Panc1 (cell line): ENCODE results near the gene CCDC177. TPM values are rescaled to one million over a fixed set of nuclear protein-coding genes. Genes with fewer than 3 reads are reported as not detected.

Source experiments
- ATAC-seq: fragments of 200-7000 bp; cut with Tn5 transposase; 2 replicates; pipeline ENCODE4 v1.9.1; 2020; ENCODE audit warnings: mild to moderate bottlenecking, moderate library complexity
- BruUV-seq: library from RNA; stranded (reverse); fragments of 400-500 nt; replicated peaks from 2 replicates; lab custom pipeline; 2021; lab: Mats Ljungman, UMichigan
- CTCF ChIA-PET: fragments of 300-600 bp; sonication (Branson Sonifier 250); formaldehyde crosslinking; loops from one replicate; lab custom pipeline; 2022; ENCODE audit warnings: antibody characterized with exemption; lab: Charles Lee
- POLR2A ChIA-PET: fragments of 300-600 bp; sonication (Branson Sonifier 250); formaldehyde crosslinking; loops from one replicate; lab custom pipeline; 2022; ENCODE audit warnings: antibody characterized with exemption; lab: Charles Lee
- DNase-seq: peaks from one replicate; pipeline ENCODE4 v3.0.0-alpha.2; 2010; ENCODE audit warnings: low read depth, low spot score
- H3K27ac ChIP-seq: 2 replicates; pipeline ENCODE4 v1.5.1; 2011; ENCODE audit warnings: mild to moderate bottlenecking, low read length, inconsistent platforms
- H3K27me3 ChIP-seq: fragments of 200-500 bp; sonication (Bioruptor generic); 2 replicates; pipeline ENCODE4 v1.6.0; 2014; ENCODE audit warnings: low read length, inconsistent platforms; ENCODE audit not compliant: control insufficient read depth, insufficient read depth
- H3K36me3 ChIP-seq: fragments of 200-500 bp; sonication (Bioruptor generic); 2 replicates; pipeline ENCODE4 v1.5.1; 2014; ENCODE audit warnings: inconsistent platforms, mild to moderate bottlenecking, low read length, moderate library complexity; ENCODE audit not compliant: control insufficient read depth, insufficient read depth
- H3K4me1 ChIP-seq: 2 replicates; pipeline ENCODE4 v1.5.1; 2011; ENCODE audit warnings: inconsistent platforms, mild to moderate bottlenecking, low read length, moderate library complexity; ENCODE audit not compliant: control insufficient read depth, insufficient read depth
- H3K4me3 ChIP-seq, 2 experiments: 2 replicates each; pipeline ENCODE4 v1.5.1; 2011 to 2012; ENCODE audit warnings: low read depth in 2 of 2, low read length in 2 of 2, mild to moderate bottlenecking in 2 of 2, inconsistent platforms in 1 of 2, moderate library complexity in 1 of 2
- H3K9me3 ChIP-seq: fragments of 200-500 bp; sonication (Bioruptor generic); 2 replicates; pipeline ENCODE4 v1.5.1; 2014; ENCODE audit warnings: low read depth, mild to moderate bottlenecking, inconsistent platforms, low read length, moderate library complexity; ENCODE audit not compliant: control insufficient read depth, insufficient read depth
- POLR2AphosphoS5 ChIP-seq: IDR thresholded peaks from 2 replicates; pipeline ENCODE4 v1.6.1; 2012; ENCODE audit warnings: mild to moderate bottlenecking, low read depth, low read length, moderate library complexity
- SIN3A ChIP-seq: IDR thresholded peaks from 2 replicates; pipeline ENCODE4 v1.6.1; 2012; ENCODE audit warnings: low read depth, mild to moderate bottlenecking, low read length, moderate library complexity, borderline replicate concordance; ENCODE audit not compliant: insufficient read depth
- TCF7L2 ChIP-seq: IDR thresholded peaks from 2 replicates; pipeline ENCODE4 v1.6.1; 2011; ENCODE audit warnings: mild to moderate bottlenecking, low read depth, low read length, inconsistent platforms
- in situ Hi-C: cut with HindIII; loops from 2 replicates; pipeline ENCODE4 v1.10.0; 2016; ENCODE audit warnings: low sequenced_read_pairs, low pct_unique_long_range_greater_than_20kb
- intact Hi-C: fragments of 100-400 bp; cut with micrococcal nuclease; formaldehyde crosslinking; loops from one replicate; pipeline ENCODE4 v1.10.0; 2022; ENCODE audit not compliant: unreplicated experiment
- total RNA-seq: library from RNA; stranded (reverse); gene quantifications from one replicate; pipeline ENCODE4 v1.2.1, GENCODE V29; 2021; ENCODE audit not compliant: unreplicated experiment
- TF ChIP-seq, protein P1 (sequence below): fragments of 450-650 bp; IDR thresholded peaks from 2 replicates; pipeline ENCODE4 v1.5.1; 2017; ENCODE audit warnings: mild to moderate bottlenecking
- TF ChIP-seq, protein P2 (sequence below), 2 experiments: IDR thresholded peaks; 2 replicates each; pipeline ENCODE4 v1.6.1; 2011 to 2012; ENCODE audit warnings: low read depth in 2 of 2, control low read depth in 1 of 2, low read length in 1 of 2, mild to moderate bottlenecking in 1 of 2, moderate library complexity in 1 of 2; ENCODE audit not compliant: insufficient read depth in 1 of 2

CCDC177 gene
- total RNA-seq, 1 experiment from 2014 or later, result not detected

DNA sequence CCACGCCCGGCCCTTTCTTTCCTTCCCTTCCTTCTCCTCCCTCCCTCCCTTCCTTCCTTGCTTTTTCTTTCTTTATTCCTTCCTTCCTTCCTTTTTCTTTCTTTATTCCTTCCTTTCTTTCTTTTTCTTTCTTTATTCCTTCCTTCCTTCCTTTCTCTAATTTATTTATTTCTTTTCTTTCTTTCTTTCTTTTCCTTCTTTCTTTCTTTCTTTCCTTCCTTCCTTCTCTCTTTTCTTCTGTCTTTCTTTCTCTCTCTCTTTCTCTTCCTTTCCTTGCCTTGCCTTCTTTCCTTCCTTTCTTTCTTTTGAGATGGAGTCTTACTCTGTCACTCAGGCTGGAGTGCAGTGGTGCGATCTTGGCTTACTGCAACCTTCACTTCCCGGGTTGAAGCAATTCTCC lies 15.9 kb downstream of the CCDC177 start:
- H3K4me3 ChIP-seq, result no peak overlapping the region
- H3K36me3 ChIP-seq, result no peaks in the 10 kb centered on the region
- no peak overlapping the region for H3K27ac ChIP-seq
- peaks cover 6% of the 10 kb centered on the region for H3K27me3 ChIP-seq
- H3K4me1 ChIP-seq, result no peaks in the 10 kb centered on the region
- DNase-seq (no peak), ATAC-seq (no peak)
- in situ Hi-C loops, result no loop called here
- ChIA-PET POLR2A (no interaction called here), CTCF (no interaction called here)
- H3K9me3 ChIP-seq, result no peaks in the 10 kb centered on the region
- intact Hi-C loops, result no loop called here
- no TSS peak for BruUV-seq
- TF ChIP-seq TCF7L2 (no peak), SIN3A (no peak)
- TF ChIP-seq, protein P1, sequence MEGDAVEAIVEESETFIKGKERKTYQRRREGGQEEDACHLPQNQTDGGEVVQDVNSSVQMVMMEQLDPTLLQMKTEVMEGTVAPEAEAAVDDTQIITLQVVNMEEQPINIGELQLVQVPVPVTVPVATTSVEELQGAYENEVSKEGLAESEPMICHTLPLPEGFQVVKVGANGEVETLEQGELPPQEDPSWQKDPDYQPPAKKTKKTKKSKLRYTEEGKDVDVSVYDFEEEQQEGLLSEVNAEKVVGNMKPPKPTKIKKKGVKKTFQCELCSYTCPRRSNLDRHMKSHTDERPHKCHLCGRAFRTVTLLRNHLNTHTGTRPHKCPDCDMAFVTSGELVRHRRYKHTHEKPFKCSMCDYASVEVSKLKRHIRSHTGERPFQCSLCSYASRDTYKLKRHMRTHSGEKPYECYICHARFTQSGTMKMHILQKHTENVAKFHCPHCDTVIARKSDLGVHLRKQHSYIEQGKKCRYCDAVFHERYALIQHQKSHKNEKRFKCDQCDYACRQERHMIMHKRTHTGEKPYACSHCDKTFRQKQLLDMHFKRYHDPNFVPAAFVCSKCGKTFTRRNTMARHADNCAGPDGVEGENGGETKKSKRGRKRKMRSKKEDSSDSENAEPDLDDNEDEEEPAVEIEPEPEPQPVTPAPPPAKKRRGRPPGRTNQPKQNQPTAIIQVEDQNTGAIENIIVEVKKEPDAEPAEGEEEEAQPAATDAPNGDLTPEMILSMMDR, result no peak
- TF ChIP-seq, protein P2, sequence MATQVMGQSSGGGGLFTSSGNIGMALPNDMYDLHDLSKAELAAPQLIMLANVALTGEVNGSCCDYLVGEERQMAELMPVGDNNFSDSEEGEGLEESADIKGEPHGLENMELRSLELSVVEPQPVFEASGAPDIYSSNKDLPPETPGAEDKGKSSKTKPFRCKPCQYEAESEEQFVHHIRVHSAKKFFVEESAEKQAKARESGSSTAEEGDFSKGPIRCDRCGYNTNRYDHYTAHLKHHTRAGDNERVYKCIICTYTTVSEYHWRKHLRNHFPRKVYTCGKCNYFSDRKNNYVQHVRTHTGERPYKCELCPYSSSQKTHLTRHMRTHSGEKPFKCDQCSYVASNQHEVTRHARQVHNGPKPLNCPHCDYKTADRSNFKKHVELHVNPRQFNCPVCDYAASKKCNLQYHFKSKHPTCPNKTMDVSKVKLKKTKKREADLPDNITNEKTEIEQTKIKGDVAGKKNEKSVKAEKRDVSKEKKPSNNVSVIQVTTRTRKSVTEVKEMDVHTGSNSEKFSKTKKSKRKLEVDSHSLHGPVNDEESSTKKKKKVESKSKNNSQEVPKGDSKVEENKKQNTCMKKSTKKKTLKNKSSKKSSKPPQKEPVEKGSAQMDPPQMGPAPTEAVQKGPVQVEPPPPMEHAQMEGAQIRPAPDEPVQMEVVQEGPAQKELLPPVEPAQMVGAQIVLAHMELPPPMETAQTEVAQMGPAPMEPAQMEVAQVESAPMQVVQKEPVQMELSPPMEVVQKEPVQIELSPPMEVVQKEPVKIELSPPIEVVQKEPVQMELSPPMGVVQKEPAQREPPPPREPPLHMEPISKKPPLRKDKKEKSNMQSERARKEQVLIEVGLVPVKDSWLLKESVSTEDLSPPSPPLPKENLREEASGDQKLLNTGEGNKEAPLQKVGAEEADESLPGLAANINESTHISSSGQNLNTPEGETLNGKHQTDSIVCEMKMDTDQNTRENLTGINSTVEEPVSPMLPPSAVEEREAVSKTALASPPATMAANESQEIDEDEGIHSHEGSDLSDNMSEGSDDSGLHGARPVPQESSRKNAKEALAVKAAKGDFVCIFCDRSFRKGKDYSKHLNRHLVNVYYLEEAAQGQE (IDR thresholded peaks at IDR 0.05; ENCODE audit: insufficient read depth in 1 of 2, low read depth in 2 of 2, low read length in 1 of 2), result no peak

DNA sequence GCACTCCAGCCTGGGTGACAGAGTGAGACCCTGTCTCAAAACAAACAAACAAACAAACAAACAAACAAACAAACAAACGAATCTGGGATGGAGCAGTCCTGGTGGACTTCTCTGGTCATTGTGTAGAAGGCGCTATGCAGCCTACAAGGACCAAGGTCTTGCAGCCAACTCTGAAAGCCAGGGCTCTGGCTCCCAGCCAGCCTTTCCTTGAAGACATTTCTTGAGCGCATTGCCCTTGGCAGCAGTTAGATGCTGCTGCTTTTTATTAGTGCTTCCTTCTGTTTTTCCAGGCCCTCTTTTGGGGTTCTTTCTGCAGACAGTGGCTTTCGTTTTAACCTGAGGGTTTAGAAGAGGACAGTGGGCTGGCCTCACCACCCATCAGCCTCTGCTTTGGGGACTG lies 20.2 kb downstream of the CCDC177 start:
- ATAC-seq, result no peak
- H3K27me3 ChIP-seq, result peaks cover 3% of the 10 kb centered on the region
- no peaks in the 10 kb centered on the region for H3K9me3 ChIP-seq
- no peak overlapping the region for H3K4me3 ChIP-seq
- no peaks in the 10 kb centered on the region for H3K4me1 ChIP-seq
- no TSS peak for BruUV-seq
- H3K36me3 ChIP-seq, result no peaks in the 10 kb centered on the region
- intact Hi-C loops, result no loop called here
- no peak for DNase-seq
- no peak for TF ChIP-seq POLR2AphosphoS5
- no peak for TF ChIP-seq TCF7L2
- TF ChIP-seq SIN3A, result no peak
- TF ChIP-seq, protein P1, result no peak
- TF ChIP-seq, protein P2 (IDR thresholded peaks at IDR 0.05; ENCODE audit: insufficient read depth in 1 of 2, low read depth in 2 of 2, low read length in 1 of 2), result no peak
- in situ Hi-C loops, result no loop called here
- POLR2A ChIA-PET, result interaction anchor here (0.7 kb wide), 1 partner anchor 1758 kb away, joined by 4 read pairs; no protein-coding TSS in a partner anchor
- CTCF ChIA-PET, result interaction anchor here (1.0 kb wide), 1 partner anchor 19 kb away, joined by 3 read pairs; no protein-coding TSS in a partner anchor
- no peak overlapping the region for H3K27ac ChIP-seq
